ENCODE measurements around the gene TDG.
"Not testable (repeated sequence)": the region's sequence is repeated elsewhere in the genome, so short reads cannot be mapped to it uniquely, and the experiment has no call there.

TDG gene

DNA sequence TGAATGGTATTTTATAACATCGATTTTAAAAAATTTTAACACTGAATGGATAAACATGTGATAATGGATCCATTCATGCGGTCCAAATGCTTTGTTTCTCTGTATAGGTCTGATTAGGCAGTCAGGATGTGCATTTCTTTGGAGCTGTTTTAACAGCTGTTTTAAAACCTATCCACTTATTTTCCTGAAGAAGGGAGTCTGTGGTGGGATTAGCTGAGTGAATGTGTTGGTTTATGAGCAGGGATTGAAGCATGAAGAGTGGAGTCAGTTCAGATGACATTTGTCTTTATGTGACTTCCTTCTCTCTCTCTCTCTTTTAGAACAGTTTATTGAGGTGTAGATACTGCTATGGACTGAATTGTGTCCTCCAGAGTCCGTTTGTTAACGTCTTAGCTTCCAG, 46.7 kb downstream of the TDG start:
- DNase-seq = no peak

DNA sequence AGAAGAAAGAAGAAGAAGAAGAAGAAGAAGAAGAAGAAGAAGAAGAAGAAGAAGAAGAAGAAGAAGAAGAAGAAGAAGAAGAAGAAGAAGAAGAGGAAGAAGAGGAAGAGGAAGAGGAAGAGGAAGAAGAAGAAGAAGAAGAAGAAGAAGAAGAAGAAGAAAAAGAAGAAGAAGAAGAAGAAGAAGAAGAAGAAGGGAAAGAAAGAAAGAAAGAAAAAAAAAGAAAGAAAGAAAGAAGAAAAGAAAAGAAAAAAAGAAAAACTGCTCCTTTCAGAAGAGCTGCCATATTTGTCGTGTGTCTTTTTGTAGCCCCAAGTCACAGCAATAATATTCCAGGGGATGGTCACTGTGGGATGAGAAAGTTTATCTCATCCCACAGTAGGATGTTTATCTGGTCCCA, 56.2 kb downstream of the TDG start:
- not testable (repeated sequence) for DNase-seq

DNA sequence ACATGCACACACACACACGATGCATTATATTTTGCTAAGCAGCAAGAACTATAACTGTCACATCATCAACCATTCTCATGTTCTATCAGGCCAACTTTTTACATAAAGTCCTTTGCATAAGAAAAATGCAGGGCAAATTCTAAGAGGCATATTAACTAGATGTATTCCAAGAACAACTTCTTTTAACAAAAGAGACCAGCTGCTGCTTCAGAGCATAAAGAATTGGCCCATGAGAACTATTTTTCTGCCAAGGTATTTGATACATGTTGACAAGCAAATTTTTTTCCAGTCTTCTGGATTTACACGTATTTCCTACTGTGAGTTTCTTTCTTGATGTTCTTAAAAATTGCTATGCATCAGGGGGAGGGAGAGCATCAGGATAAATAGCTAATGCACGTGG, 57.1 kb downstream of the TDG start:
- no peak for DNase-seq

GRCh38 chr12:104023710-104024109, 58.0 kb downstream of the TDG start:
- DNase-seq = no peak

GRCh38 chr12:104024348-104024747, 58.7 kb downstream of the TDG start:
- no peak for DNase-seq

DNA sequence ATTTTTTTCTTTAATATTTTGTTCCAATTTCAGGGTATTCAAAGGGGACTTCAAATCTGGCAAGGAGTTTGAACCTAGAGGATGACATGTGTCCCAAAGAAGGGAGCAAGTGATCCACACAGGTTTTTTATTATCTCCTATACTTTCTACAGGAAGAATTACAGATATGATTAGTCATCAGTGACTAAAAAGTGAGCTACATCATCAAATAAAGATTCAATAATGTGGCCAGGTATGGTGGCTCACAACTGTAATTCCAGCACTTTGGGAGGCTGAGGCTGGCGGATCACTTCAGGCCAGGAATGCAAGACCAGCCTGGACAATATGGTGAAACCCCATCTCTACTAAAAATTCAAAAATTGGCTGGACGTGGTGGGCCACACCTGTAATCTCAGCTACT, 60.1 kb downstream of the TDG start:
- DNase-seq = no peak

- DNase-seq = no peak
Observed at GRCh38 chr12:104026841-104027599, 61.3 kb downstream of the TDG start.

DNA sequence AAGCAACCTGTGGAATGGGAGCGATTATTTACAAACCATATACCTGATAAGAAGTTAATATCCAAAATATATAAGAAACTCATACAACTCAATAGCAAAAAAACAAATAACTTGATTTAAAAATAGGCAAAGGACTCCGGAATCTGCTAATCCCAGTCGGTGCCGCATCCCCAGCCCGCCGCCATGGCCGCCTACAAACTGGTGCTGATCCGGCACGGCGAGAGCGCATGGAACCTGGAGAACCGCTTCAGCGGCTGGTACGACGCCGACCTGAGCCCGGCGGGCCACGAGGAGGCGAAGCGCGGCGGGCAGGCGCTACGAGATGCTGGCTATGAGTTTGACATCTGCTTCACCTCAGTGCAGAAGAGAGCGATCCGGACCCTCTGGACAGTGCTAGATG, 64.9 kb downstream of the TDG start:
- not testable (repeated sequence) for DNase-seq

DNA sequence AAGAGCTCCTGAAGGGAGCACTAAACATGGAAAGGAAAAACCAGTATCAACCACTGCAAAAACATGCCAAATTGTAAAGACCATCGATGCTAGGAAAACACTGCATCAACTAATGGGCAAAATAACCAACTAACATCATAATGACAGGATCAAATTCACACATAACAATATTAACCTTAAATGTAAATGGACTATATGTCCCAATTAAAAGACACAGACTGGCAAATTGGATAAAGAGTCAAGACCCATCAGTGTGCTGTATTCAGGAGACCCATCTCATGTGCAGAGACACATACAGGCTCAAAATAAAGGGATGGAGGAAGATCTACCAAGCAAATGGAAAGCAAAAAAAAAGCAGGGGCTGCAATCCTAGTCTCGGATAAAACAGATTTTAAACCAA, 70.5 kb downstream of the TDG start:
- DNase-seq = not testable (repeated sequence)
